HUES48 (cell line): ENCODE measurements around the gene FNDC5.

Experiments used
- H3K27ac ChIP-seq: one replicate; pipeline ENCODE4 v1.7.0; 2013; ENCODE audit warnings: low read depth, low read length, inconsistent platforms
- H3K27me3 ChIP-seq: 2 replicates; pipeline ENCODE4 v1.6.1; 2013; ENCODE audit warnings: mild to moderate bottlenecking, low read length; ENCODE audit not compliant: control insufficient read depth, insufficient read depth
- H3K36me3 ChIP-seq: 2 replicates; pipeline ENCODE4 v1.6.1; 2013; ENCODE audit warnings: low read length; ENCODE audit not compliant: control insufficient read depth, insufficient read depth
- H3K4me1 ChIP-seq: 2 replicates; pipeline ENCODE4 v1.6.1; 2013; ENCODE audit warnings: mild to moderate bottlenecking, low read length; ENCODE audit not compliant: control insufficient read depth, insufficient read depth
- H3K4me3 ChIP-seq: 2 replicates; pipeline ENCODE4 v1.5.1; 2013; ENCODE audit warnings: mild to moderate bottlenecking, low read depth, low read length
- H3K9ac ChIP-seq: 2 replicates; pipeline ENCODE4 v1.6.1; 2013; ENCODE audit warnings: mild to moderate bottlenecking, low read depth, low read length, moderate library complexity
- H3K9me3 ChIP-seq: 2 replicates; pipeline ENCODE4 v1.6.1; 2013; ENCODE audit warnings: low read length; ENCODE audit not compliant: control insufficient read depth, insufficient read depth

The FNDC5 gene

DNA sequence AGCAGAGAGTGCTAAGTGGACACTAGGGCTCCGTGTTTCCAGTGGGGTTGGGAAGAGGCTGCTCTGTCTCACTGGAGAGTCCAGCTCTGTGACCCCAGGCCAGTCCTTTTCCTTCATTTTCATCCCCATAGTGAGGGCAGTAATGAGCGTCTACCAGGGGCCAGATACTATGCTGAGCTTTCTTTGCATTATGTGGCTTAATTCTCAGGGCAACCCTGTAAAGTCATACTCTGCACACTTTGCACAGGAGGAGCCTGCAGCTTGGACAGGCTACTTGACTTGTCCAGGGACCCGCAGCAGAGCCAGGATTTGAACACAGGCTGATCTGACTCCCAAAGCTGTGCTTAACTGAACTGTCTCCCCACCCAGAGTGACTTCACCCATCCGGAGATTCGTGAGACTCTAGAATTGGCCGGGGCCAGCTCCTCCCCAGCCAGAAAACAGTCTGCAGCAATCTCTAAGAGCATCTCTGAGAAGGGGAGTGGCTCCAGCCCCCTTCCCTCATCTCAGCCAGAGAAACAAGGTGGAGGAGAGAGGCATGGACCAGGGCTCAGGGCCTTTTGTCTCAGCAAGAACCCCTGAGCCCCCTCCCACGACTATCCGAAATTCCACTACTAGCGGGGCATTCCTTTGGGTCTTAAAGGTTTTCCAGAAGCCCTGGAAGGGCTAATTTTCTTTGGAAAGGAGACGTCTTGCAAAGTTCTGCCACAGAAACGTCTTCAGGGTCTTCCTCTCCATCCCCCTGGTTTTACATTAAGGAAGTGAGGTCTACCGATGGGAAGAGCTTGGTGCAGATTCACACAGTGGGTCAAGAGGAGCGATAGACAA is 866 bp upstream of the FNDC5 start:
- Histone ChIP-seq H3K27ac (no peak overlapping the region), H3K4me3 (peak overlapping the region; percentile 50; the same call in 1 of the 2 replicates), H3K9me3 (no peaks in the 10 kb centered on the region), H3K9ac (no peak overlapping the region), H3K4me1 (peaks cover 30% of the 10 kb centered on the region), H3K36me3 (no peaks in the 10 kb centered on the region), H3K27me3 (peaks cover 36% of the 10 kb centered on the region)

DNA sequence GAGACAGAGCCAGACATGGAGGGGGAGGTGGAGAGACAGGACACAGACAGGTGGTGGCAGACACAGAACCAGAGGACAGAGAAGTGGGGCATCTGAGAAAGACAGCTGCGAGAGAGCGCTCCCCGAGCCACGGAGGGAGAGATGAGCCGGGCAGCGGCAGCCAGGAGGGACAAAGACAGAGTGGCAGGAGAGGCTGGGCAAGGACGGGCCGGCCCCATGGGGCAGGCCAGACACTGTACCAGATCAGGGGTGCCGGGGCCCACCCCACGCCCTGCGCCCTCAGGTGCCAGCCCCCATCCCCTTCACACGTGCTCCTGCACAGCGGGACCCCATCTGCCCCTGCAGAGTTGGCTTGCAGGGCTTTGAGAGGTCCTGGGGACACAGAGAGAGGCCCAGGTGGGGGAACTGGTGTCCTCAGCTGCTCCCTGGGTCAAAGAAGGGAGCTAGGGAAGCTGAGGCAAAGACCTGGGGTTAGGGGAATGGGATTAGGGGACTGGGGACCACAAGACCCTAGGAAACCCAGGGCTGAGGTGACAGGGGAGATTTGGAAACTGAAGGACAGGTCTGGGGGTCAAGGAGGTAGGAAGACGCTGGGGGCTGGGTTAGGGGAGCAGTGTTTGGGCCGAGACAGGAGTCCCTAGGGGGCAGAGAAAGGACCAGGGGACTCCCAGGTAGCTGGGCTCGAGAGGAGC is 643 bp downstream of the FNDC5 start:
- H3K36me3 ChIP-seq = no peaks in the 10 kb centered on the region
- no peak overlapping the region for H3K9ac ChIP-seq
- peaks cover 36% of the 10 kb centered on the region for H3K27me3 ChIP-seq
- peak overlapping the region; percentile 55 for H3K4me3 ChIP-seq
- H3K4me1 ChIP-seq = peaks cover 19% of the 10 kb centered on the region
- H3K27ac ChIP-seq = no peak overlapping the region
- H3K9me3 ChIP-seq = no peaks in the 10 kb centered on the region

DNA sequence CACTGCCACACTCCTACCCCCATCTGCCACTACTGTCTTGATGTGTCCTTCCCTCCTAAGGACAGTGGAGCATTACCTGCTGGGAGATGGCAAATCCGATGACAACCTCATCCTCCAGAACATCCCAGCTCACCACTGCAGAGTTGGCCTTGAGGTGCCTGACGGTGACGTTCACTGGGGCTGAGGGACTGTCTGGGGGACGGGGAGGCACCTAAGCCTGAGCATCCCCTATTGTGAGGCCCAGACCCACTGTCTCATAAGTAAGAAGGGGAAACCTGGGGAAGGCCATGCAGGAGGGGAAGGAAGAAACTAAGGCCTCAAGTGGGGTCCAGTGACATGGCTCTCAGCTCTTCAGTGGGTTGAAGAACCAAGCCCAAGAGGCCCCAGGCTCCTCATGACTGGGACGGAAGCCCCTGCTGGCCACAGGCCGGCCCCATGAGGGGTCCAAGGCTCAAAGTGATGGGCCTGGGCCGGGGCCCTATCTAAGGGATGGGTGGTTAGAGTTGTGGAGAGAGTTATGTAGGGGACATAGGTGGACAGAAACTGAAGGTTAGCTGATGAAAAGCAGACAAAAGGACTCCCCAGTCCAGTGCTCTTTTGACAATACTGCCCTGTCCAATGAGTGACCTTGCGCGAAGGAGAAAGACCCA is 1.8 kb downstream of the FNDC5 start:
- H3K4me1 ChIP-seq = peaks cover 19% of the 10 kb centered on the region
- H3K9me3 ChIP-seq = no peaks in the 10 kb centered on the region
- peaks cover 36% of the 10 kb centered on the region for H3K27me3 ChIP-seq
- no peak overlapping the region for H3K9ac ChIP-seq
- no peak overlapping the region for H3K4me3 ChIP-seq
- no peaks in the 10 kb centered on the region; the same call in 1 of the 2 replicates for H3K36me3 ChIP-seq
- no peak overlapping the region for H3K27ac ChIP-seq

GRCh38 chr1:32868085-32868484 is 2.6 kb downstream of the FNDC5 start:
- Histone ChIP-seq H3K27me3 (peaks cover 36% of the 10 kb centered on the region), H3K4me3 (no peak overlapping the region), H3K9me3 (no peaks in the 10 kb centered on the region), H3K36me3 (peaks cover 8% of the 10 kb centered on the region; the same call in 1 of the 2 replicates), H3K27ac (no peak overlapping the region), H3K9ac (no peak overlapping the region), H3K4me1 (peaks cover 19% of the 10 kb centered on the region)

- Histone ChIP-seq H3K36me3 (peaks cover 8% of the 10 kb centered on the region; the same call in 1 of the 2 replicates), H3K4me3 (no peak overlapping the region), H3K9ac (no peak overlapping the region), H3K27me3 (peaks cover 36% of the 10 kb centered on the region), H3K9me3 (no peaks in the 10 kb centered on the region), H3K4me1 (peaks cover 19% of the 10 kb centered on the region), H3K27ac (no peak overlapping the region)
These were observed 3.0 kb downstream of the FNDC5 start for GRCh38 chr1:32867671-32868070.

- H3K4me1 ChIP-seq = peaks cover 18% of the 10 kb centered on the region
- H3K9ac ChIP-seq = no peak overlapping the region
- no peak overlapping the region for H3K4me3 ChIP-seq
- no peak overlapping the region for H3K27ac ChIP-seq
- H3K27me3 ChIP-seq = peaks cover 34% of the 10 kb centered on the region
- no peaks in the 10 kb centered on the region for H3K9me3 ChIP-seq
- peaks cover 10% of the 10 kb centered on the region; the same call in 1 of the 2 replicates for H3K36me3 ChIP-seq
These were observed 3.6 kb downstream of the FNDC5 start for GRCh38 chr1:32867151-32867550.

- Histone ChIP-seq H3K27me3 (peaks cover 21% of the 10 kb centered on the region), H3K4me3 (no peak overlapping the region), H3K9ac (no peak overlapping the region), H3K4me1 (0 out of 2 replicates have a peak, but pooled peaks cover 6% of the 10 kb centered on the region), H3K9me3 (no peaks in the 10 kb centered on the region), H3K36me3 (peaks cover 16% of the 10 kb centered on the region; the same call in 1 of the 2 replicates), H3K27ac (no peak overlapping the region)
These were observed 4.9 kb downstream of the FNDC5 start for GRCh38 chr1:32865639-32866405.

DNA sequence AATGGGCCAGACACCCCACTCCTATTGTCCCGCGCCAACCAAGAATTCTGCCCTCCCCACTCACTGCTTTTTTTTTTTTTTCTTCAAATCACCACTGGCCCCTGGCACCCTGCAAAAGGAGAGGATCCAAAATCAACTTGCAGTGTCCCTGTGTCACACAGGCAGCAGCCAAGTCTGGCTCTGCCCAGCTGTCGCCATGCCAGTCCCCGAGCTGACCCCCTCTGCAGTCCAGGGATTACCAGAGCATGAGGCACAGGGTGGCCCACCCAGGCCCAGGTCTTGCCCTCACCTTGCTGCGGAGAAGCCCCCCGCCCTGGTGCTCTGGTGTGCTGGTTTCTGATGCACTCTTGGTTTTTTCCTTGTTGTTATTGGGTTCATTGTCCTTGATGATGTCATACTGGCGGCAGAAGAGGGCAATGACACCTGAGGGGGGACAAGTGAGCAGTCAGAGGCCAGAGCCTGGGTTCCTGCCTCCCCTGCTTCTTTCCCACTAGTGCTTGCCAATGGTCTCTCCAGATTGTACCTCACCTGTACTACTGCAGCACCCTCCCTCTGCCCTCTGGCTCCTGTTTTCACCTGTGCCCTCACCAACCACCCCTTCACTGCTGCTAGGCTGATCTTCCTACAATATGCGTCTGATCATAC is 6.2 kb downstream of the FNDC5 start:
- Histone ChIP-seq H3K36me3 (peaks cover 16% of the 10 kb centered on the region; the same call in 1 of the 2 replicates), H3K9me3 (no peaks in the 10 kb centered on the region), H3K27me3 (peaks cover 12% of the 10 kb centered on the region), H3K27ac (no peak overlapping the region), H3K4me3 (no peak overlapping the region), H3K4me1 (no peaks in the 10 kb centered on the region), H3K9ac (no peak overlapping the region)

GRCh38 chr1:32863881-32864245 is 6.8 kb downstream of the FNDC5 start:
- no peak overlapping the region for H3K27ac ChIP-seq
- H3K36me3 ChIP-seq = peaks cover 16% of the 10 kb centered on the region; the same call in 1 of the 2 replicates
- no peaks in the 10 kb centered on the region for H3K9me3 ChIP-seq
- no peaks in the 10 kb centered on the region for H3K4me1 ChIP-seq
- no peak overlapping the region for H3K4me3 ChIP-seq
- peaks cover 5% of the 10 kb centered on the region; the same call in 1 of the 2 replicates for H3K27me3 ChIP-seq
- H3K9ac ChIP-seq = no peak overlapping the region
